Activated CD4-positive, alpha-beta memory T cell treated with anti-CD3 and anti-CD28 coated beads for 36 hours (primary cell): ENCODE results near the gene ADCY3. TPM values are rescaled to one million over a fixed set of nuclear protein-coding genes. Genes with fewer than 3 reads are reported as not detected.

Experiments used
- CTCF ChIA-PET: fragments of 350-600 bp; sonication (Branson Sonifier 250); formaldehyde crosslinking; loops from one replicate; lab custom pipeline; 2021; ENCODE audit warnings: antibody characterized with exemption, inconsistent platforms; lab: Charles Lee
- POLR2A ChIA-PET: fragments of 350-600 bp; sonication (Branson Sonifier 250); formaldehyde crosslinking; loops from one replicate; lab custom pipeline; 2021; ENCODE audit warnings: antibody characterized with exemption; lab: Charles Lee
- DNase-seq: peaks from one replicate; pipeline ENCODE4 v3.0.0-alpha.2; 2020
- H3K27ac Mint-ChIP-seq: one replicate; pipeline ENCODE4 v1.8.0; 2021; ENCODE audit warnings: mixed read lengths
- H3K27me3 Mint-ChIP-seq: one replicate; pipeline ENCODE4 v1.8.0; 2021; ENCODE audit warnings: mixed read lengths
- H3K36me3 Mint-ChIP-seq: one replicate; pipeline ENCODE4 v1.8.0; 2021; ENCODE audit warnings: mixed read lengths
- H3K4me1 Mint-ChIP-seq: one replicate; pipeline ENCODE4 v1.8.0; 2021; ENCODE audit warnings: low read depth, mixed read lengths
- H3K4me3 Mint-ChIP-seq: one replicate; pipeline ENCODE4 v1.8.0; 2021; ENCODE audit warnings: mild to moderate bottlenecking, mixed read lengths
- H3K9me3 Mint-ChIP-seq: one replicate; pipeline ENCODE4 v1.8.0; 2021; ENCODE audit warnings: mixed read lengths
- intact Hi-C: fragments of 100-400 bp; cut with micrococcal nuclease; formaldehyde crosslinking; loops from one replicate; pipeline ENCODE4 v1.15.1; 2023
- total RNA-seq, 2 experiments: library from RNA; stranded (reverse); gene quantifications; one replicate each; pipeline ENCODE4 v1.2.3, GENCODE V29; 2021

ADCY3 gene
- total RNA-seq, 2 experiments from 2014 or later, result 68.7 to 71.7 TPM

DNA sequence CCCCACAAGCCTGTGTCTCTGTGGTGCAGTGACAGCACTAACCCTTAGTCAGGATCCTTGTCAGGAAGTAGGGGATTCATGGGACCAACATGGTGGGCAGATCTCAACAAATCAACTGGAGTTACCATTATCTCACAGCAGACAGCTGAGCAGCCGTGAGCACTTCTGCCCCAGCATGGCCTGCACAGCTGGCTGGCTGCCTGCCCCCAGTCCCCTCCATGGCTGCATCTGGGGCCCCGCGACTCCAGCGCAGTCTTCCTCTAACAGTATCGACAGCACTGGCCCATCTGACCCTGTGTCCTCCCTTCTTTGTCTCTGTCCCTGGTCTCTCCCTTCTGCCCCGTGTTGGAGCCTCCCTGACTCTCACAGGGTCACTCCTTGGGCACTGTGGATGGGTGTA lies 4.7 kb upstream of the ADCY3 start:
- ChIA-PET POLR2A (no interaction called here), CTCF (no interaction called here)
- Mint-ChIP-seq H3K27me3 (no peaks in the 10 kb centered on the region), H3K9me3 (no peaks in the 10 kb centered on the region), H3K4me3 (no peak overlapping the region), H3K4me1 (peaks cover 6% of the 10 kb centered on the region), H3K27ac (no peak overlapping the region), H3K36me3 (no peaks in the 10 kb centered on the region)
- no peak for DNase-seq
- intact Hi-C loops, result no loop called here

GRCh38 chr2:24924266-24924665 lies 4.2 kb upstream of the ADCY3 start:
- no peak for DNase-seq
- Mint-ChIP-seq H3K36me3 (peaks cover under 1% of the 10 kb centered on the region), H3K4me3 (no peak overlapping the region), H3K9me3 (no peaks in the 10 kb centered on the region), H3K4me1 (peaks cover 7% of the 10 kb centered on the region), H3K27me3 (no peaks in the 10 kb centered on the region), H3K27ac (no peak overlapping the region)
- POLR2A ChIA-PET, result no interaction called here
- intact Hi-C loops, result no loop called here
- CTCF ChIA-PET, result no interaction called here

GRCh38 chr2:24923106-24923505 lies 3.1 kb upstream of the ADCY3 start:
- H3K27ac Mint-ChIP-seq, result no peak overlapping the region
- CTCF ChIA-PET, result no interaction called here
- POLR2A ChIA-PET, result interaction anchor here (0.8 kb wide), 1 partner anchor 185 kb away, joined by 3 read pairs; no protein-coding TSS in a partner anchor
- intact Hi-C loops, result no loop called here
- no peaks in the 10 kb centered on the region for H3K27me3 Mint-ChIP-seq
- no peaks in the 10 kb centered on the region for H3K9me3 Mint-ChIP-seq
- H3K36me3 Mint-ChIP-seq, result peaks cover 7% of the 10 kb centered on the region
- no peak overlapping the region for H3K4me3 Mint-ChIP-seq
- no peak for DNase-seq
- peaks cover 18% of the 10 kb centered on the region for H3K4me1 Mint-ChIP-seq

- Mint-ChIP-seq H3K4me3 (no peak overlapping the region), H3K4me1 (peaks cover 23% of the 10 kb centered on the region), H3K27ac (no peak overlapping the region), H3K27me3 (no peaks in the 10 kb centered on the region), H3K36me3 (peaks cover 13% of the 10 kb centered on the region), H3K9me3 (no peaks in the 10 kb centered on the region)
- CTCF ChIA-PET, result no interaction called here
- DNase-seq, result no peak
- POLR2A ChIA-PET, result no interaction called here
- intact Hi-C loops, result no loop called here
Measured at GRCh38 chr2:24922556-24922955, 2.5 kb upstream of the ADCY3 start.

GRCh38 chr2:24920809-24921441 lies 888 bp upstream of the ADCY3 start:
- Mint-ChIP-seq H3K27ac (peak overlapping the region; percentile 60), H3K27me3 (no peaks in the 10 kb centered on the region), H3K4me3 (peak overlapping the region; percentile 70), H3K9me3 (no peaks in the 10 kb centered on the region), H3K36me3 (peaks cover 22% of the 10 kb centered on the region), H3K4me1 (peaks cover 37% of the 10 kb centered on the region)
- POLR2A ChIA-PET, result no interaction called here
- CTCF ChIA-PET, result interaction anchor here (1.0 to 2.2 kb wide), 3 partner anchors 8 to 194 kb away, joined by 3 to 7 read pairs (median 3); no protein-coding TSS in a partner anchor
- peak; percentile 42 for DNase-seq
- intact Hi-C loops, result loop anchor here (2.0 kb wide), 1 partner anchor 122 kb away; the partner anchor contains the start of gene EFR3B

- intact Hi-C loops, result loop anchor here (1.0 to 2.0 kb wide), 2 partner anchors 53 to 123 kb away; partner anchors contain the start of gene EFR3B
- H3K36me3 Mint-ChIP-seq, result peaks cover 29% of the 10 kb centered on the region
- ChIA-PET POLR2A (interaction anchor here (1.0 to 1.3 kb wide), 2 partner anchors 9 to 92 kb away, joined by 3 to 4 read pairs; no protein-coding TSS in a partner anchor), CTCF (interaction anchor here (1.2 to 2.2 kb wide), 2 partner anchors 53 to 56 kb away, joined by 3 to 7 read pairs; no protein-coding TSS in a partner anchor)
- no peaks in the 10 kb centered on the region for H3K9me3 Mint-ChIP-seq
- peak; percentile 54 for DNase-seq
- H3K27me3 Mint-ChIP-seq, result no peaks in the 10 kb centered on the region
- H3K4me1 Mint-ChIP-seq, result peaks cover 46% of the 10 kb centered on the region
- H3K27ac Mint-ChIP-seq, result peak overlapping the region; percentile 94
- peak overlapping the region; percentile 97 for H3K4me3 Mint-ChIP-seq
Measured at GRCh38 chr2:24919506-24920097, 435 bp downstream of the ADCY3 start.

- POLR2A ChIA-PET, result interaction anchor here (1.0 to 1.3 kb wide), 2 partner anchors 10 to 91 kb away, joined by 3 to 4 read pairs; no protein-coding TSS in a partner anchor
- no peaks in the 10 kb centered on the region for H3K27me3 Mint-ChIP-seq
- intact Hi-C loops, result loop anchor here (1.0 kb wide), 1 partner anchor 53 kb away; no protein-coding TSS in a partner anchor
Measured at GRCh38 chr2:24919037-24919505, 966 bp downstream of the ADCY3 start.

GRCh38 chr2:24918326-24919036 lies 1.6 kb downstream of the ADCY3 start:
- ChIA-PET CTCF (interaction anchor here (1.2 kb wide), 1 partner anchor 54 kb away, joined by 3 read pairs; no protein-coding TSS in a partner anchor), POLR2A (interaction anchor here (1.0 to 1.3 kb wide), 2 partner anchors 52 to 91 kb away, joined by 3 to 4 read pairs; no protein-coding TSS in a partner anchor)
- no peaks in the 10 kb centered on the region for H3K27me3 Mint-ChIP-seq
- H3K27ac Mint-ChIP-seq, result no peak overlapping the region
- H3K4me3 Mint-ChIP-seq, result peak overlapping the region; percentile 97
- peaks cover 46% of the 10 kb centered on the region for H3K4me1 Mint-ChIP-seq
- H3K36me3 Mint-ChIP-seq, result peaks cover 34% of the 10 kb centered on the region
- H3K9me3 Mint-ChIP-seq, result no peaks in the 10 kb centered on the region
- intact Hi-C loops, result loop anchor here (1.0 kb wide), 1 partner anchor 54 kb away; no protein-coding TSS in a partner anchor
- DNase-seq, result no peak

More at GRCh38 chr2:24919037-24919505, 966 bp downstream of the ADCY3 start:
- Mint-ChIP-seq H3K36me3 (peaks cover 32% of the 10 kb centered on the region), H3K4me1 (peaks cover 46% of the 10 kb centered on the region), H3K4me3 (peak overlapping the region; percentile 97), H3K27ac (peak overlapping the region; percentile 94), H3K9me3 (no peaks in the 10 kb centered on the region)
- CTCF ChIA-PET, result interaction anchor here (1.2 to 2.2 kb wide), 2 partner anchors 54 to 57 kb away, joined by 3 to 7 read pairs; no protein-coding TSS in a partner anchor
- DNase-seq, result peak; percentile 83

- no peak for DNase-seq
- intact Hi-C loops, result no loop called here
- Mint-ChIP-seq H3K4me1 (peaks cover 46% of the 10 kb centered on the region), H3K36me3 (peaks cover 34% of the 10 kb centered on the region), H3K27me3 (no peaks in the 10 kb centered on the region), H3K27ac (no peak overlapping the region), H3K4me3 (peak overlapping the region; percentile 97), H3K9me3 (no peaks in the 10 kb centered on the region)
- ChIA-PET POLR2A (interaction anchor here (1.0 kb wide), 1 partner anchor 53 kb away, joined by 3 read pairs; no protein-coding TSS in a partner anchor), CTCF (interaction anchor here (1.3 kb wide), 1 partner anchor 508 kb away, joined by 5 read pairs; no protein-coding TSS in a partner anchor)
Measured at GRCh38 chr2:24917731-24918325, 2.2 kb downstream of the ADCY3 start.

DNA sequence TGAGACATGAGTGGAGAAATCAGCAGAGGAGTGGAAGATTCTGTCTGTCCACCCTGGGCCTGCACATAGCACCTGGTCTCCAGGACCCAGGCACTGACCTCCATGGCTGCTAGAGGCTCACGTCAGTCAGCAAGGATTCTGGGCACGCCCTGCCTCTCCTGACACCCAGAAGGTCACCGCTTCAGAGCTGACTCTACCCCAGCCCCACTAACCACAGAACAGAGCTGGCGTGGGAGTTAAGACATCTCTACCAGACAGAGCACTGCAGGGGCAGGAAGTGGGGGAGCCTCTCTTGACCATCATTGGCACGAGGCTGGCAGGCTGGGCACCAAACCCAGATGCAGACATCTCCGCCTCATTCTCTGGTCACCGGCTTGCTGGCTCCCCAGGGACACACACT lies 3.0 kb downstream of the ADCY3 start:
- Mint-ChIP-seq H3K4me3 (peak overlapping the region; percentile 97), H3K27me3 (no peaks in the 10 kb centered on the region), H3K4me1 (peaks cover 46% of the 10 kb centered on the region), H3K9me3 (no peaks in the 10 kb centered on the region), H3K36me3 (peaks cover 37% of the 10 kb centered on the region), H3K27ac (no peak overlapping the region)
- intact Hi-C loops, result no loop called here
- ChIA-PET POLR2A (no interaction called here), CTCF (interaction anchor here (1.3 kb wide), 1 partner anchor 507 kb away, joined by 5 read pairs; no protein-coding TSS in a partner anchor)
- DNase-seq, result peak; percentile 64

- DNase-seq, result no peak
- Mint-ChIP-seq H3K27me3 (no peaks in the 10 kb centered on the region), H3K4me3 (no peak overlapping the region), H3K4me1 (peaks cover 43% of the 10 kb centered on the region), H3K36me3 (peaks cover 43% of the 10 kb centered on the region), H3K9me3 (no peaks in the 10 kb centered on the region), H3K27ac (no peak overlapping the region)
- intact Hi-C loops, result no loop called here
- ChIA-PET POLR2A (no interaction called here), CTCF (no interaction called here)
Measured at GRCh38 chr2:24915796-24916195, 4.2 kb downstream of the ADCY3 start.
